Measurements from ENCODE around the gene HDAC4. TPM values are rescaled to one million over a fixed set of nuclear protein-coding genes. Genes with fewer than 3 reads are reported as not detected.

Gene HDAC4
- polyA plus RNA-seq, 1 donor (not counting 4 experiments of a cell fraction or from before 2014, with no cell fraction given) = 2.9 TPM

GRCh38 chr2:239133945-239134570 lies 266.8 kb downstream of the HDAC4 start:
- no peaks in the 10 kb centered on the region for H3K27me3 ChIP-seq (ENCODE audit: control insufficient read depth, extremely low read depth, insufficient read depth, low read length)
- H3K79me2 ChIP-seq (ENCODE audit: control insufficient read depth, insufficient read depth, low read length) = no peaks in the 10 kb centered on the region
- peaks cover 4 to 8% of the 10 kb centered on the region in 2 experiments for H3K36me3 ChIP-seq (ENCODE audit: control insufficient read depth in 2 of 2, extremely low read depth in 1 of 2, insufficient read depth in 2 of 2, low read length in 2 of 2)
- H3K4me3 ChIP-seq (ENCODE audit: control insufficient read depth in 2 of 3, extremely low read depth in 1 of 3, insufficient read depth in 2 of 3, low read depth in 1 of 3, low read length in 3 of 3) = no peak overlapping the region
- H3K4me1 ChIP-seq (ENCODE audit: control insufficient read depth, extremely low read depth, insufficient read depth, low read length) = no peaks in the 10 kb centered on the region
- FAIRE-seq (no peak), DNase-seq (ENCODE audit: low read depth, low spot score) (no peak)
- TF ChIP-seq CTCF (optimal IDR thresholded peaks at IDR 0.05 in 1 of 3, IDR thresholded peaks at IDR 0.05 in 1 of 3, conservative IDR thresholded peaks at IDR 0.05 in 1 of 3; ENCODE audit: extremely low read depth in 1 of 3, insufficient read depth in 2 of 3, low read length in 3 of 3) = no peak
- no peak for TF ChIP-seq EZH2 (IDR thresholded peaks at IDR 0.05; ENCODE audit: low read length)
- dilution Hi-C loops (cut with MboI; ENCODE audit: extremely low pct_ligation_motif_present, low sequenced_read_pairs) = no loop called here
- H4K20me1 ChIP-seq (ENCODE audit: control insufficient read depth, extremely low read depth, insufficient read depth, low read length) = no peaks in the 10 kb centered on the region
- H3K9ac ChIP-seq (ENCODE audit: control insufficient read depth, extremely low read depth, insufficient read depth, low read length) = no peak overlapping the region
- no peak overlapping the region for H3K27ac ChIP-seq (ENCODE audit: control insufficient read depth, insufficient read depth, low read length)
- no peaks in the 10 kb centered on the region for H3K9me1 ChIP-seq (ENCODE audit: control insufficient read depth, extremely low read depth, insufficient read depth, low read length)
- H3K9me3 ChIP-seq (ENCODE audit: control insufficient read depth, low read depth, low read length) = no peaks in the 10 kb centered on the region
- H3K4me2 ChIP-seq (ENCODE audit: control insufficient read depth, extremely low read depth, insufficient read depth, low read depth, low read length) = no peak overlapping the region
- H2AFZ ChIP-seq (ENCODE audit: control insufficient read depth, low read length) = no peak overlapping the region

- Histone ChIP-seq H4K20me1 (ENCODE audit: control insufficient read depth, extremely low read depth, insufficient read depth, low read length) (no peaks in the 10 kb centered on the region), H3K9ac (ENCODE audit: control insufficient read depth, extremely low read depth, insufficient read depth, low read length) (no peak overlapping the region), H3K79me2 (ENCODE audit: control insufficient read depth, insufficient read depth, low read length) (no peaks in the 10 kb centered on the region), H3K4me2 (ENCODE audit: control insufficient read depth, extremely low read depth, insufficient read depth, low read depth, low read length) (no peak overlapping the region), H3K9me1 (ENCODE audit: control insufficient read depth, extremely low read depth, insufficient read depth, low read length) (no peaks in the 10 kb centered on the region), H3K4me3 (ENCODE audit: control insufficient read depth in 2 of 3, extremely low read depth in 1 of 3, insufficient read depth in 2 of 3, low read depth in 1 of 3, low read length in 3 of 3) (no peak overlapping the region), H3K27ac (ENCODE audit: control insufficient read depth, insufficient read depth, low read length) (no peak overlapping the region), H3K27me3 (ENCODE audit: control insufficient read depth, extremely low read depth, insufficient read depth, low read length) (no peaks in the 10 kb centered on the region), H3K36me3 (ENCODE audit: control insufficient read depth in 2 of 2, extremely low read depth in 1 of 2, insufficient read depth in 2 of 2, low read length in 2 of 2) (peaks cover 4 to 6% of the 10 kb centered on the region in 2 experiments), H3K4me1 (ENCODE audit: control insufficient read depth, extremely low read depth, insufficient read depth, low read length) (no peaks in the 10 kb centered on the region), H2AFZ (ENCODE audit: control insufficient read depth, low read length) (no peak overlapping the region), H3K9me3 (ENCODE audit: control insufficient read depth, low read depth, low read length) (no peaks in the 10 kb centered on the region)
- FAIRE-seq = no peak
- DNase-seq (ENCODE audit: low read depth, low spot score) = no peak
- dilution Hi-C loops (cut with MboI; ENCODE audit: extremely low pct_ligation_motif_present, low sequenced_read_pairs) = no loop called here
- no peak for TF ChIP-seq EZH2 (IDR thresholded peaks at IDR 0.05; ENCODE audit: low read length)
- no peak for TF ChIP-seq CTCF (optimal IDR thresholded peaks at IDR 0.05 in 1 of 3, IDR thresholded peaks at IDR 0.05 in 1 of 3, conservative IDR thresholded peaks at IDR 0.05 in 1 of 3; ENCODE audit: extremely low read depth in 1 of 3, insufficient read depth in 2 of 3, low read length in 3 of 3)
Measured at GRCh38 chr2:239132786-239133185, 268.0 kb downstream of the HDAC4 start.
